IMR-90 (cell line): ENCODE results near the gene MOV10L1. TPM values are rescaled to one million over a fixed set of nuclear protein-coding genes. Genes with fewer than 3 reads are reported as not detected.

Source experiments
- ATAC-seq: fragments of 200-7000 bp; cut with Tn5 transposase; 2 replicates; pipeline ENCODE4 v1.9.1; 2020; ENCODE audit warnings: low read depth, mild to moderate bottlenecking, moderate library complexity
- BruUV-seq: library from RNA; stranded (reverse); fragments of 400-500 nt; replicated peaks from 2 replicates; lab custom pipeline; 2021; lab: Mats Ljungman, UMichigan
- CTCF ChIA-PET: fragments of 300-600 bp; formaldehyde crosslinking; extraction: SDS; loops from one replicate; lab custom pipeline; 2021; ENCODE audit warnings: antibody characterized with exemption; lab: Yijun Ruan, JAX
- POLR2A ChIA-PET: fragments of 300-600 bp; sonication (Branson Sonifier 250); formaldehyde crosslinking; loops from one replicate; lab custom pipeline; 2022; ENCODE audit warnings: antibody characterized with exemption; ENCODE audit not compliant: unreplicated experiment; lab: Charles Lee
- DNase-seq: peaks from one replicate; pipeline ENCODE4 v3.0.0; 2013
- H2AFZ ChIP-seq: replicated peaks from 2 replicates; pipeline ENCODE3; 2013; ENCODE audit warnings: low read length, mild to moderate bottlenecking; ENCODE audit not compliant: poor library complexity
- H2AK5ac ChIP-seq: 2 replicates; pipeline ENCODE4 v1.6.1; 2013; ENCODE audit warnings: low read depth, low read length, inconsistent platforms
- H2AK9ac ChIP-seq: replicated peaks from 2 replicates; pipeline ENCODE3; 2013; ENCODE audit warnings: mild to moderate bottlenecking, low read depth, low read length, moderate library complexity; ENCODE audit not compliant: poor library complexity
- H2BK120ac ChIP-seq: 2 replicates; pipeline ENCODE4 v1.6.1; 2013; ENCODE audit warnings: low read depth, low read length, inconsistent platforms
- H2BK15ac ChIP-seq: 3 replicates; pipeline ENCODE4 v1.6.1; 2013; ENCODE audit warnings: low read depth, low read length, inconsistent platforms
- H2BK20ac ChIP-seq: 2 replicates; pipeline ENCODE4 v1.6.1; 2013; ENCODE audit warnings: low read depth, mild to moderate bottlenecking, inconsistent platforms, low read length, moderate library complexity
- H2BK5ac ChIP-seq: 2 replicates; pipeline ENCODE4 v1.6.1; 2013; ENCODE audit warnings: mild to moderate bottlenecking, low read depth, low read length, inconsistent platforms; ENCODE audit not compliant: poor library complexity, severe bottlenecking
- H3K14ac ChIP-seq: replicated peaks from 2 replicates; pipeline ENCODE4 v1.6.1; 2013; ENCODE audit warnings: low read depth, low read length, inconsistent platforms
- H3K18ac ChIP-seq: 2 replicates; pipeline ENCODE4 v1.6.1; 2013; ENCODE audit warnings: low read depth, low read length, control low read depth
- H3K23ac ChIP-seq: 2 replicates; pipeline ENCODE4 v1.6.1; 2013; ENCODE audit warnings: low read depth, low read length, inconsistent platforms
- H3K27ac ChIP-seq: 2 replicates; pipeline ENCODE4 v1.5.1; 2013; ENCODE audit warnings: mild to moderate bottlenecking, control low read depth, low read length; ENCODE audit not compliant: insufficient read depth
- H3K27me3 ChIP-seq: 2 replicates; pipeline ENCODE4 v1.6.1; 2013; ENCODE audit warnings: low read length; ENCODE audit not compliant: control insufficient read depth, insufficient read depth
- H3K36me3 ChIP-seq: 2 replicates; pipeline ENCODE4 v1.6.1; 2013; ENCODE audit warnings: low read length, mixed read lengths; ENCODE audit not compliant: control insufficient read depth, insufficient read depth
- H3K4ac ChIP-seq: 2 replicates; pipeline ENCODE4 v1.6.1; 2013; ENCODE audit warnings: low read depth, low read length, inconsistent platforms
- H3K4me1 ChIP-seq: 2 replicates; pipeline ENCODE4 v1.6.1; 2013; ENCODE audit warnings: low read length, mixed read lengths; ENCODE audit not compliant: control insufficient read depth, insufficient read depth
- H3K4me2 ChIP-seq: 2 replicates; pipeline ENCODE4 v1.6.1; 2013; ENCODE audit warnings: low read depth, mild to moderate bottlenecking, control low read depth, low read length, moderate library complexity
- H3K4me3 ChIP-seq: 2 replicates; pipeline ENCODE4 v1.5.1; 2013; ENCODE audit warnings: low read depth, mild to moderate bottlenecking, control low read depth, low read length, moderate library complexity; ENCODE audit not compliant: insufficient read depth
- H3K56ac ChIP-seq: 2 replicates; pipeline ENCODE4 v1.6.1; 2013; ENCODE audit warnings: low read length, inconsistent platforms; ENCODE audit not compliant: insufficient read depth; ENCODE audit errors: extremely low read depth
- H3K79me1 ChIP-seq, 2 experiments: 2 replicates each; pipeline ENCODE4 v1.6.1; 2013; ENCODE audit warnings: low read length in 2 of 2, inconsistent platforms in 1 of 2, low read depth in 1 of 2
- H3K9ac ChIP-seq: 2 replicates; pipeline ENCODE4 v1.6.1; 2013; ENCODE audit warnings: low read depth, low read length, control low read depth
- H3K9me1 ChIP-seq: 2 replicates; pipeline ENCODE4 v1.6.1; 2013; ENCODE audit warnings: low read length, inconsistent platforms; ENCODE audit not compliant: insufficient read depth
- H3K9me3 ChIP-seq: 2 replicates; pipeline ENCODE4 v1.6.1; 2013; ENCODE audit warnings: low read length; ENCODE audit not compliant: control insufficient read depth, insufficient read depth
- H4K20me1 ChIP-seq: 2 replicates; pipeline ENCODE4 v1.6.1; 2013; ENCODE audit warnings: low read length, inconsistent platforms; ENCODE audit not compliant: insufficient read depth
- H4K5ac ChIP-seq: 2 replicates; pipeline ENCODE4 v1.6.1; 2013; ENCODE audit warnings: mild to moderate bottlenecking, low read depth, low read length, control low read depth
- H4K8ac ChIP-seq, 2 experiments: 2 replicates each; pipeline ENCODE4 v1.6.1; 2013; ENCODE audit warnings: low read depth in 2 of 2, low read length in 2 of 2, control low read depth in 1 of 2, inconsistent platforms in 1 of 2
- H4K91ac ChIP-seq: 2 replicates; pipeline ENCODE4 v1.6.1; 2013; ENCODE audit warnings: low read depth, low read length, inconsistent platforms; ENCODE audit not compliant: insufficient read depth
- BHLHE40 ChIP-seq: fragments of 150-350 bp; IDR thresholded peaks from 2 replicates; pipeline ENCODE4 v1.6.1; 2016; ENCODE audit warnings: mild to moderate bottlenecking, low read depth, low read length
- CEBPB ChIP-seq: IDR thresholded peaks from 2 replicates; pipeline ENCODE4 v1.6.1; 2012; ENCODE audit warnings: low read depth, low read length, improper control_type of control experiment
- CHD1 ChIP-seq: IDR thresholded peaks from 2 replicates; pipeline ENCODE4 v1.6.1; 2012; ENCODE audit warnings: low read depth, low read length, improper control_type of control experiment
- CTCF ChIP-seq: conservative IDR thresholded peaks from 2 replicates; pipeline ENCODE4 v1.5.1; 2012; ENCODE audit warnings: mild to moderate bottlenecking, low read depth, low read length, improper control_type of control experiment
- FOS ChIP-seq: fragments of 150-350 bp; IDR thresholded peaks from 2 replicates; pipeline ENCODE4 v1.6.1; 2016; ENCODE audit warnings: low read depth, low read length
- MAFK ChIP-seq: IDR thresholded peaks from 2 replicates; pipeline ENCODE4 v1.6.1; 2012; ENCODE audit warnings: low read depth, low read length, improper control_type of control experiment
- MXI1 ChIP-seq: IDR thresholded peaks from 2 replicates; pipeline ENCODE4 v1.6.1; 2012; ENCODE audit warnings: low read depth, mild to moderate bottlenecking, low read length, moderate library complexity, borderline replicate concordance
- NFE2L2 ChIP-seq: fragments of 150-350 bp; IDR thresholded peaks from 2 replicates; pipeline ENCODE4 v1.6.1; 2016; ENCODE audit warnings: low read depth, mild to moderate bottlenecking, low read length
- POLR2A ChIP-seq: IDR thresholded peaks from 2 replicates; pipeline ENCODE4 v1.6.1; 2012; ENCODE audit warnings: mild to moderate bottlenecking, low read depth, low read length
- RAD21 ChIP-seq: IDR thresholded peaks from 2 replicates; pipeline ENCODE4 v1.6.1; 2012; ENCODE audit warnings: low read length, improper control_type of control experiment
- RCOR1 ChIP-seq: IDR thresholded peaks from 2 replicates; pipeline ENCODE4 v1.6.1; 2012; ENCODE audit warnings: mild to moderate bottlenecking, low read length, improper control_type of control experiment; ENCODE audit not compliant: insufficient replicate concordance
- RFX5 ChIP-seq: IDR thresholded peaks from 2 replicates; pipeline ENCODE4 v1.8.0; 2012; ENCODE audit warnings: low read depth, mild to moderate bottlenecking, low read length, moderate library complexity
- SMC3 ChIP-seq: fragments of 150-350 bp; IDR thresholded peaks from 2 replicates; pipeline ENCODE4 v1.6.1; 2016; ENCODE audit warnings: low read depth, mild to moderate bottlenecking, antibody characterized with exemption, low read length, moderate library complexity
- WGBS, 2 experiments: methylation state at CpG; one replicate each; pipeline versions ENCODE4 v1.1.5 to v1.1.7; 2013; ENCODE audit warnings: missing lambda C conversion rate in 2 of 2; ENCODE audit not compliant: insufficient read length in 1 of 2; ENCODE audit errors: extremely low coverage in 2 of 2; 5-methylcytosine and 5-hydroxymethylcytosine counted together
- dilution Hi-C: fragments of 300-500 bp; cut with HindIII; formaldehyde crosslinking; loops from one replicate; pipeline ENCODE4 v1.14.3; 2018; ENCODE audit warnings: low sequenced_read_pairs; ENCODE audit not compliant: unreplicated experiment
- in situ Hi-C: fragments of 300-500 bp; cut with MboI; formaldehyde crosslinking; loops from 3 replicates; pipeline ENCODE4 v1.14.3; 2019; ENCODE audit warnings: low sequenced_read_pairs, inconsistent platforms, mixed read lengths
- intact Hi-C: fragments of 100-400 bp; cut with micrococcal nuclease; formaldehyde crosslinking; loops from 2 replicates; pipeline ENCODE4 v1.10.0; 2022
- polyA plus RNA-seq, 3 experiments: library from polyadenylated mRNA; depleted of rRNA; stranded (reverse); fragments of >200 nt; gene quantifications; 2 replicates each; pipeline ENCODE4 v1.2.3, GENCODE V29; 2012; ENCODE audit warnings: low replicate concordance in 1 of 3
- total RNA-seq: library from RNA; depleted of rRNA; stranded (reverse); fragments of >200 nt; gene quantifications from 2 replicates; pipeline ENCODE4 v1.2.3, GENCODE V29; 2012
- TF ChIP-seq, protein P1 (sequence below): fragments of 150-350 bp; IDR thresholded peaks from 2 replicates; pipeline ENCODE4 v1.6.1; 2016; ENCODE audit warnings: low read depth, mild to moderate bottlenecking, low read length, moderate library complexity, borderline replicate concordance
- TF ChIP-seq, protein P2 (sequence below): fragments of 150-350 bp; IDR thresholded peaks from 2 replicates; pipeline ENCODE4 v1.6.1; 2017; ENCODE audit warnings: mild to moderate bottlenecking, antibody characterized with exemption, low read length, low read depth

Gene MOV10L1
- total and polyA plus RNA-seq, 2 of the 4 experiments (the other 2 are of a cell fraction), result 0.72 to 1.4 TPM

GRCh38 chr22:50063589-50064393 lies 26.0 kb upstream of the MOV10L1 start:
- WGBS, 2 experiments, result 61% methylated on average over 7 of the region's 23 CpGs; no CpG with 5 or more reads in 1 of the 2 experiments
- TF ChIP-seq BHLHE40, result no peak
- no peak for TF ChIP-seq RAD21
- no peak for TF ChIP-seq NFE2L2
- no peak for TF ChIP-seq CHD1
- TF ChIP-seq POLR2A, result no peak
- no peak for TF ChIP-seq CTCF
- TF ChIP-seq, protein P1, sequence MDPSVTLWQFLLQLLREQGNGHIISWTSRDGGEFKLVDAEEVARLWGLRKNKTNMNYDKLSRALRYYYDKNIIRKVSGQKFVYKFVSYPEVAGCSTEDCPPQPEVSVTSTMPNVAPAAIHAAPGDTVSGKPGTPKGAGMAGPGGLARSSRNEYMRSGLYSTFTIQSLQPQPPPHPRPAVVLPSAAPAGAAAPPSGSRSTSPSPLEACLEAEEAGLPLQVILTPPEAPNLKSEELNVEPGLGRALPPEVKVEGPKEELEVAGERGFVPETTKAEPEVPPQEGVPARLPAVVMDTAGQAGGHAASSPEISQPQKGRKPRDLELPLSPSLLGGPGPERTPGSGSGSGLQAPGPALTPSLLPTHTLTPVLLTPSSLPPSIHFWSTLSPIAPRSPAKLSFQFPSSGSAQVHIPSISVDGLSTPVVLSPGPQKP, result no peak
- no peak for TF ChIP-seq RCOR1
- TF ChIP-seq FOS, result no peak
- TF ChIP-seq CEBPB, result no peak
- no peak for TF ChIP-seq MAFK
- no peak for TF ChIP-seq SMC3
- TF ChIP-seq, protein P2, sequence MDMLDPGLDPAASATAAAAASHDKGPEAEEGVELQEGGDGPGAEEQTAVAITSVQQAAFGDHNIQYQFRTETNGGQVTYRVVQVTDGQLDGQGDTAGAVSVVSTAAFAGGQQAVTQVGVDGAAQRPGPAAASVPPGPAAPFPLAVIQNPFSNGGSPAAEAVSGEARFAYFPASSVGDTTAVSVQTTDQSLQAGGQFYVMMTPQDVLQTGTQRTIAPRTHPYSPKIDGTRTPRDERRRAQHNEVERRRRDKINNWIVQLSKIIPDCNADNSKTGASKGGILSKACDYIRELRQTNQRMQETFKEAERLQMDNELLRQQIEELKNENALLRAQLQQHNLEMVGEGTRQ, result no peak
- TF ChIP-seq MXI1, result no peak
- TF ChIP-seq RFX5, result no peak

More at GRCh38 chr22:50063589-50064393, 26.0 kb upstream of the MOV10L1 start:
- dilution Hi-C loops (no loop called here), intact Hi-C loops (no loop called here), in situ Hi-C loops (no loop called here)
- ATAC-seq (no peak), DNase-seq (no peak)
- Histone ChIP-seq H3K4me2 (no peak overlapping the region), H3K4me3 (no peak overlapping the region), H3K9me1 (no peaks in the 10 kb centered on the region), H2AK5ac (no peak overlapping the region), H3K14ac (no peak overlapping the region), H3K4ac (no peak overlapping the region), H3K27ac (no peak overlapping the region), H3K4me1 (peaks cover 4% of the 10 kb centered on the region; the same call in 1 of the 2 replicates), H2BK15ac (no peak overlapping the region), H2BK5ac (no peak overlapping the region), H3K23ac (no peak overlapping the region), H3K79me1 (no peaks in the 10 kb centered on the region), H2BK120ac (no peak overlapping the region), H2BK20ac (no peak overlapping the region), H3K27me3 (peaks cover 39% of the 10 kb centered on the region), H2AK9ac (no peak overlapping the region), H4K8ac (no peak overlapping the region), H3K18ac (no peak overlapping the region), H4K91ac (no peak overlapping the region), H2AFZ (no peak overlapping the region), H3K56ac (no peak overlapping the region), H4K5ac (no peak overlapping the region), H3K36me3 (no peaks in the 10 kb centered on the region), H4K20me1 (no peaks in the 10 kb centered on the region), H3K9me3 (no peaks in the 10 kb centered on the region), H3K9ac (no peak overlapping the region)
- ChIA-PET CTCF (no interaction called here), POLR2A (no interaction called here)
- no TSS peak for BruUV-seq
